Renal cortical epithelial cell (primary cell): Measurements from ENCODE around the gene LVRN. TPM values are rescaled to one million over a fixed set of nuclear protein-coding genes. Genes with fewer than 3 reads are reported as not detected.

Experiments
- DNase-seq: peaks from one replicate; pipeline ENCODE4 v3.0.0-alpha.2; 2011; ENCODE audit warnings: low read depth
- total RNA-seq: library from RNA; depleted of rRNA; stranded (reverse); fragments of >200 nt; gene quantifications from 2 replicates; pipeline ENCODE4 v1.2.3, GENCODE V29; 2014

LVRN gene
- total RNA-seq, 1 donor from 2014 or later: 0.30 TPM

GRCh38 chr5:115961381-115962238, 665 bp upstream of the LVRN start:
- peak; percentile 38 for DNase-seq

- no peak for DNase-seq
Measured at GRCh38 chr5:115962565-115963402, 509 bp downstream of the LVRN start.

GRCh38 chr5:115963566-115963965, 1.3 kb downstream of the LVRN start:
- no peak for DNase-seq

GRCh38 chr5:115968770-115969169, 6.5 kb downstream of the LVRN start:
- no peak for DNase-seq

GRCh38 chr5:115977096-115977495, 14.8 kb downstream of the LVRN start:
- no peak for DNase-seq

- DNase-seq: peak; percentile 86
Measured at GRCh38 chr5:115977988-115978387, 15.7 kb downstream of the LVRN start.

GRCh38 chr5:115978779-115979178, 16.5 kb downstream of the LVRN start:
- no peak for DNase-seq

GRCh38 chr5:115979201-115980041, 17.1 kb downstream of the LVRN start:
- peak; percentile 8 for DNase-seq

GRCh38 chr5:115983519-115983918, 21.2 kb downstream of the LVRN start:
- no peak for DNase-seq

- peak; percentile 19 for DNase-seq
Measured at GRCh38 chr5:115985802-115986757, 23.8 kb downstream of the LVRN start.

- DNase-seq: no peak
Measured at GRCh38 chr5:115988002-115988401, 25.7 kb downstream of the LVRN start.

GRCh38 chr5:115992848-115993350, 30.6 kb downstream of the LVRN start:
- peak; percentile 17 for DNase-seq

- no peak for DNase-seq
Measured at GRCh38 chr5:115995351-115995750, 33.1 kb downstream of the LVRN start.

- peak; percentile 64 for DNase-seq
Measured at GRCh38 chr5:116002116-116002906, 40.0 kb downstream of the LVRN start.

- DNase-seq: no peak
Measured at GRCh38 chr5:116004248-116004647, 42.0 kb downstream of the LVRN start.

- DNase-seq: no peak
Measured at GRCh38 chr5:116009806-116010205, 47.5 kb downstream of the LVRN start.

- no peak for DNase-seq
Measured at GRCh38 chr5:116011046-116011445, 48.8 kb downstream of the LVRN start.

GRCh38 chr5:116013207-116013785, 51.0 kb downstream of the LVRN start:
- peak; percentile 81 for DNase-seq

- no peak for DNase-seq
Measured at GRCh38 chr5:116013936-116014335, 51.7 kb downstream of the LVRN start.
